IPS-20b (cell line): ENCODE data around the gene TFG.
A peak's percentile ranks its signal among the peaks of the same experiment; 100 is the strongest.

Experiments used
- H3K27ac ChIP-seq: one replicate; pipeline ENCODE4 v1.5.1; 2013; ENCODE audit warnings: low read length
- H3K27me3 ChIP-seq: 2 replicates; pipeline ENCODE4 v1.6.1; 2013; ENCODE audit warnings: mild to moderate bottlenecking, low read length, inconsistent platforms; ENCODE audit not compliant: insufficient read depth
- H3K36me3 ChIP-seq: 2 replicates; pipeline ENCODE4 v1.6.1; 2013; ENCODE audit warnings: low read depth, mild to moderate bottlenecking, inconsistent platforms, low read length, moderate library complexity; ENCODE audit not compliant: insufficient read depth
- H3K4me1 ChIP-seq: 2 replicates; pipeline ENCODE4 v1.6.1; 2013; ENCODE audit warnings: mild to moderate bottlenecking, control low read depth, inconsistent platforms, low read length, moderate library complexity; ENCODE audit not compliant: insufficient read depth
- H3K4me3 ChIP-seq: 2 replicates; pipeline ENCODE4 v1.5.1; 2013; ENCODE audit warnings: mild to moderate bottlenecking, low read length, inconsistent platforms
- H3K9ac ChIP-seq: 2 replicates; pipeline ENCODE4 v1.6.1; 2013; ENCODE audit warnings: low read depth, mild to moderate bottlenecking, inconsistent platforms, low read length, moderate library complexity
- H3K9me3 ChIP-seq: 2 replicates; pipeline ENCODE4 v1.6.1; 2013; ENCODE audit warnings: mild to moderate bottlenecking, low read depth, low read length, inconsistent platforms; ENCODE audit not compliant: insufficient read depth

TFG gene

GRCh38 chr3:100743535-100743934, 34.2 kb downstream of the TFG start:
- no peak overlapping the region for H3K9ac ChIP-seq
- H3K4me3 ChIP-seq = no peak overlapping the region
- no peaks in the 10 kb centered on the region for H3K27me3 ChIP-seq
- no peaks in the 10 kb centered on the region for H3K9me3 ChIP-seq
- peaks cover 5% of the 10 kb centered on the region; the same call in 1 of the 2 replicates for H3K4me1 ChIP-seq
- peaks cover 94% of the 10 kb centered on the region for H3K36me3 ChIP-seq
- no peak overlapping the region for H3K27ac ChIP-seq

GRCh38 chr3:100744671-100745070, 35.4 kb downstream of the TFG start:
- Histone ChIP-seq H3K4me1 (peaks cover 5% of the 10 kb centered on the region; the same call in 1 of the 2 replicates), H3K9me3 (no peaks in the 10 kb centered on the region), H3K36me3 (peaks cover 94% of the 10 kb centered on the region), H3K4me3 (no peak overlapping the region), H3K27me3 (no peaks in the 10 kb centered on the region), H3K9ac (no peak overlapping the region), H3K27ac (no peak overlapping the region)

- Histone ChIP-seq H3K4me3 (no peak overlapping the region), H3K27me3 (no peaks in the 10 kb centered on the region), H3K9ac (no peak overlapping the region), H3K4me1 (peaks cover 5% of the 10 kb centered on the region; the same call in 1 of the 2 replicates), H3K36me3 (peaks cover 94% of the 10 kb centered on the region), H3K9me3 (no peaks in the 10 kb centered on the region), H3K27ac (no peak overlapping the region)
These were observed 36.3 kb downstream of the TFG start for GRCh38 chr3:100745617-100746016.

- Histone ChIP-seq H3K27me3 (no peaks in the 10 kb centered on the region), H3K9ac (no peak overlapping the region), H3K36me3 (peaks cover 94% of the 10 kb centered on the region), H3K27ac (no peak overlapping the region), H3K9me3 (no peaks in the 10 kb centered on the region), H3K4me3 (no peak overlapping the region), H3K4me1 (peaks cover 5% of the 10 kb centered on the region; the same call in 1 of the 2 replicates)
These were observed 36.8 kb downstream of the TFG start for GRCh38 chr3:100746092-100746491.

- H3K4me1 ChIP-seq = peaks cover 14% of the 10 kb centered on the region
- H3K9me3 ChIP-seq = no peaks in the 10 kb centered on the region
- no peak overlapping the region for H3K27ac ChIP-seq
- H3K9ac ChIP-seq = no peak overlapping the region
- H3K27me3 ChIP-seq = no peaks in the 10 kb centered on the region
- H3K4me3 ChIP-seq = no peak overlapping the region
- peaks cover 92% of the 10 kb centered on the region for H3K36me3 ChIP-seq
These were observed 38.9 kb downstream of the TFG start for GRCh38 chr3:100748220-100748619.

GRCh38 chr3:100748967-100749366, 39.7 kb downstream of the TFG start:
- no peak overlapping the region for H3K4me3 ChIP-seq
- no peak overlapping the region for H3K27ac ChIP-seq
- H3K36me3 ChIP-seq = peaks cover 87% of the 10 kb centered on the region
- H3K9me3 ChIP-seq = no peaks in the 10 kb centered on the region
- H3K9ac ChIP-seq = no peak overlapping the region
- H3K27me3 ChIP-seq = no peaks in the 10 kb centered on the region
- peaks cover 17% of the 10 kb centered on the region for H3K4me1 ChIP-seq

GRCh38 chr3:100753846-100754245, 44.6 kb downstream of the TFG start:
- H3K4me3 ChIP-seq = peak overlapping the region; percentile 25; the same call in 1 of the 2 replicates
- H3K9me3 ChIP-seq = no peaks in the 10 kb centered on the region
- no peaks in the 10 kb centered on the region for H3K27me3 ChIP-seq
- no peak overlapping the region for H3K27ac ChIP-seq
- H3K36me3 ChIP-seq = peaks cover 40% of the 10 kb centered on the region
- H3K4me1 ChIP-seq = peaks cover 35% of the 10 kb centered on the region
- 0 out of 2 replicates have a peak overlapping the region, but pooled peaks have one; percentile 15 for H3K9ac ChIP-seq

- H3K27ac ChIP-seq = no peak overlapping the region
- no peak overlapping the region for H3K4me3 ChIP-seq
- H3K4me1 ChIP-seq = peaks cover 35% of the 10 kb centered on the region
- peaks cover 31% of the 10 kb centered on the region for H3K36me3 ChIP-seq
- H3K9ac ChIP-seq = no peak overlapping the region
- no peaks in the 10 kb centered on the region for H3K27me3 ChIP-seq
- H3K9me3 ChIP-seq = no peaks in the 10 kb centered on the region
These were observed 45.5 kb downstream of the TFG start for GRCh38 chr3:100754563-100755334.

GRCh38 chr3:100756441-100756840, 47.1 kb downstream of the TFG start:
- no peaks in the 10 kb centered on the region for H3K27me3 ChIP-seq
- no peaks in the 10 kb centered on the region for H3K9me3 ChIP-seq
- H3K9ac ChIP-seq = no peak overlapping the region
- H3K36me3 ChIP-seq = peaks cover 14% of the 10 kb centered on the region; the same call in 1 of the 2 replicates
- no peak overlapping the region for H3K4me3 ChIP-seq
- no peak overlapping the region for H3K27ac ChIP-seq
- H3K4me1 ChIP-seq = peaks cover 35% of the 10 kb centered on the region

- Histone ChIP-seq H3K27ac (no peak overlapping the region), H3K9ac (no peak overlapping the region), H3K27me3 (no peaks in the 10 kb centered on the region), H3K9me3 (no peaks in the 10 kb centered on the region), H3K4me1 (peaks cover 22% of the 10 kb centered on the region; the same call in 1 of the 2 replicates), H3K4me3 (no peak overlapping the region), H3K36me3 (no peaks in the 10 kb centered on the region)
These were observed 49.9 kb downstream of the TFG start for GRCh38 chr3:100759159-100759558.

- Histone ChIP-seq H3K27me3 (no peaks in the 10 kb centered on the region), H3K4me3 (no peak overlapping the region), H3K4me1 (peaks cover 14% of the 10 kb centered on the region; the same call in 1 of the 2 replicates), H3K9ac (no peak overlapping the region), H3K9me3 (no peaks in the 10 kb centered on the region), H3K27ac (no peak overlapping the region), H3K36me3 (no peaks in the 10 kb centered on the region)
These were observed 50.7 kb downstream of the TFG start for GRCh38 chr3:100759950-100760349.

- Histone ChIP-seq H3K9ac (no peak overlapping the region), H3K9me3 (no peaks in the 10 kb centered on the region), H3K27me3 (no peaks in the 10 kb centered on the region), H3K4me3 (no peak overlapping the region), H3K36me3 (no peaks in the 10 kb centered on the region), H3K4me1 (peaks cover 13% of the 10 kb centered on the region; the same call in 1 of the 2 replicates), H3K27ac (no peak overlapping the region)
These were observed 51.1 kb downstream of the TFG start for GRCh38 chr3:100760377-100760776.
